Measurements from ENCODE around the gene SF1.

DNA sequence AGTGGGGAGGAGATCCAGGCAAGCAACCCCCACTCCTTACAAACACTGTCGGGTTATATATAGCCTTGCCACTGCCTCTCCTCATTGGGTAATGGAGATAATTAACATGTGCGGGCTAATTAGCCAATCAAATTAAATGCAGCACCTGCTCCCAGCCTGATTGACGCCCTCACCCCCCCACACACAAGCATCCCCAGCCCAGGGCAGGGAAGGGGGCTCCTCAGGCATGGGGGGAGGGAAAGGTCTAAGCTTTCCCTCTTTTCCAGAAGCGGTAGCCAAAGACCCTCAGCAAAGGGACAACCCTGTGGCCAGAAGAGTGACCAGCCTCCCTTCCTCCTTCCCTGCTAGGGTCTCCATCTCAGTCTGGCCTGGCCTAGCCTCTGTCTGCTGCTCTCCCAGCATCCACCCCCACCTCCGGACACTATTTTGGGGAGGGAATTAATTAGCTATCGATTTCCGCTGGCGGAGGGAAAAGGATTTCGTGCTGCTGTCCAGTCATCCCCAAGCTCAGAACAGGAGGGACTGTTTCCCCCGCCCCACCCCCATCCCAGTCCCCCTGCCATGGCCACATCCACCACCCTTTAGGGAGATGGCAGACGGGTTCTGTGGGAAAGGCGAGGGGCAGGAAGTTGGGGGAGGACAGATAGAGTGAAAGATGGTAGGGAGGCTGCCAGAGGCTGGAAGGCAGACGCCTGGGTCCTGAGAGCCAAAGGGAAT is 62.4 kb downstream of the SF1 start:
- TF ChIP-seq POLR2A (IDR thresholded peaks at IDR 0.05): no peak
- TF ChIP-seq, protein P1, sequence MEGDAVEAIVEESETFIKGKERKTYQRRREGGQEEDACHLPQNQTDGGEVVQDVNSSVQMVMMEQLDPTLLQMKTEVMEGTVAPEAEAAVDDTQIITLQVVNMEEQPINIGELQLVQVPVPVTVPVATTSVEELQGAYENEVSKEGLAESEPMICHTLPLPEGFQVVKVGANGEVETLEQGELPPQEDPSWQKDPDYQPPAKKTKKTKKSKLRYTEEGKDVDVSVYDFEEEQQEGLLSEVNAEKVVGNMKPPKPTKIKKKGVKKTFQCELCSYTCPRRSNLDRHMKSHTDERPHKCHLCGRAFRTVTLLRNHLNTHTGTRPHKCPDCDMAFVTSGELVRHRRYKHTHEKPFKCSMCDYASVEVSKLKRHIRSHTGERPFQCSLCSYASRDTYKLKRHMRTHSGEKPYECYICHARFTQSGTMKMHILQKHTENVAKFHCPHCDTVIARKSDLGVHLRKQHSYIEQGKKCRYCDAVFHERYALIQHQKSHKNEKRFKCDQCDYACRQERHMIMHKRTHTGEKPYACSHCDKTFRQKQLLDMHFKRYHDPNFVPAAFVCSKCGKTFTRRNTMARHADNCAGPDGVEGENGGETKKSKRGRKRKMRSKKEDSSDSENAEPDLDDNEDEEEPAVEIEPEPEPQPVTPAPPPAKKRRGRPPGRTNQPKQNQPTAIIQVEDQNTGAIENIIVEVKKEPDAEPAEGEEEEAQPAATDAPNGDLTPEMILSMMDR (IDR thresholded peaks at IDR 0.05): no peak
- TF ChIP-seq POLR2AphosphoS5 (IDR thresholded peaks at IDR 0.05): no peak
- TF ChIP-seq EP300 (IDR thresholded peaks at IDR 0.05): no peak

Measured in upper lobe of left lung (tissue), 4 donors.